K562 (cell line): Measurements from ENCODE around the gene WASHC3. TPM values are rescaled to one million over a fixed set of nuclear protein-coding genes. Genes with fewer than 3 reads are reported as not detected.

Experiments
- ATAC-seq: fragments of 200-7000 bp; cut with Tn5 transposase; 3 replicates; pipeline ENCODE4 v1.9.1; 2020; ENCODE audit warnings: moderate library complexity
- BruUV-seq: library from RNA; stranded (reverse); fragments of 400-500 nt; replicated peaks from 2 replicates; lab custom pipeline; 2021; lab: Mats Ljungman, UMichigan
- CTCF ChIA-PET: fragments of 300-600 bp; formaldehyde crosslinking; extraction: SDS; loops from one replicate; lab custom pipeline; 2021; ENCODE audit warnings: low intra/inter-chr PET ratio; lab: Yijun Ruan, JAX
- POLR2A ChIA-PET: fragments of 300-600, 350-650 bp; sonication (Branson Sonifier 250); formaldehyde crosslinking; extraction: SDS; loops from one replicate; lab custom pipeline; 2021; ENCODE audit warnings: antibody characterized with exemption, inconsistent platforms; lab: Yijun Ruan, JAX
- DNase-seq, 4 experiments: peaks; one replicate each; pipeline versions ENCODE4 v3.0.0 to v3.0.0-alpha.2; 2011 to 2018; ENCODE audit warnings: low spot score in 3 of 4, mixed read lengths in 3 of 4; ENCODE audit errors: extremely low read depth in 1 of 4
- FAIRE-seq: peaks from 2 replicates; lab custom pipeline; 2011; peaks lifted over from hg19 to GRCh38; lab: Jason Lieb, UNC
- H2AFZ ChIP-seq: 2 replicates; pipeline ENCODE4 v1.6.0; 2011; ENCODE audit warnings: low read depth, low read length, control low read depth, inconsistent platforms
- H3K27ac ChIP-seq: fragments of 200-600 bp; 3 replicates; pipeline ENCODE4 v1.8.0; 2011; ENCODE audit warnings: low read depth, mild to moderate bottlenecking, control low read depth, inconsistent platforms, low read length, moderate library complexity, mixed read lengths; ENCODE audit errors: extremely low read depth
- H3K27me3 ChIP-seq, 2 experiments: fragments of 300-600 bp in 1 of 2; 2 replicates in 1 of 2; 3 replicates in 1 of 2; pipeline versions ENCODE4 v1.6.0 to v1.8.0; 2011; ENCODE audit warnings: inconsistent platforms in 2 of 2, low read length in 2 of 2, mild to moderate bottlenecking in 1 of 2, mixed read lengths in 1 of 2, moderate library complexity in 1 of 2; ENCODE audit not compliant: control insufficient read depth in 2 of 2, insufficient read depth in 2 of 2
- H3K36me3 ChIP-seq: fragments of 300-600 bp; 3 replicates; pipeline ENCODE4 v1.8.0; 2011; ENCODE audit warnings: mild to moderate bottlenecking, low read length, inconsistent platforms; ENCODE audit not compliant: control insufficient read depth, insufficient read depth
- H3K4me1 ChIP-seq, 2 experiments: fragments of 200-600 bp in 1 of 2; replicated peaks in 1 of 2; 2 replicates in 1 of 2; 3 replicates in 1 of 2; pipeline versions ENCODE4 v1.5.1 to v1.8.0; 2011; ENCODE audit warnings: inconsistent platforms in 2 of 2, low read length in 2 of 2, mild to moderate bottlenecking in 1 of 2, mixed read lengths in 1 of 2, moderate library complexity in 1 of 2; ENCODE audit not compliant: control insufficient read depth in 2 of 2, insufficient read depth in 2 of 2
- H3K4me2 ChIP-seq: 2 replicates; pipeline ENCODE4 v1.6.1; 2011; ENCODE audit warnings: low read length, control low read depth, inconsistent platforms, mixed read lengths; ENCODE audit not compliant: insufficient read depth
- H3K4me3 ChIP-seq: fragments of 200-600 bp; sonication (generic), shearing (Covaris generic); 2 replicates; pipeline ENCODE4 v1.5.1; 2016; ENCODE audit warnings: control low read depth, inconsistent platforms
- H3K79me2 ChIP-seq: fragments of 200-600 bp; 3 replicates; pipeline ENCODE4 v1.8.0; 2011; ENCODE audit warnings: low read length, inconsistent platforms; ENCODE audit not compliant: control insufficient read depth, insufficient read depth
- H3K9ac ChIP-seq, 2 experiments: 2 replicates each; pipeline versions ENCODE4 v1.6.0 to v1.6.1; 2011; ENCODE audit warnings: low read depth in 2 of 2, low read length in 2 of 2, control low read depth in 1 of 2, inconsistent platforms in 1 of 2, mild to moderate bottlenecking in 1 of 2, mixed read lengths in 1 of 2; ENCODE audit not compliant: insufficient read depth in 1 of 2
- H3K9me1 ChIP-seq: one replicate; pipeline ENCODE4 v1.6.0; 2011; ENCODE audit warnings: inconsistent platforms, mild to moderate bottlenecking, low read length, moderate library complexity; ENCODE audit not compliant: control insufficient read depth, insufficient read depth
- H3K9me3 ChIP-seq: replicated peaks from 2 replicates; pipeline ENCODE4 v1.5.1; 2011; ENCODE audit warnings: low read depth, low read length, inconsistent platforms; ENCODE audit not compliant: control insufficient read depth, insufficient read depth
- H4K20me1 ChIP-seq: replicated peaks from 2 replicates; pipeline ENCODE4 v1.6.1; 2011; ENCODE audit warnings: low read length, inconsistent platforms, mixed read lengths; ENCODE audit not compliant: control insufficient read depth, insufficient read depth
- AFF4 ChIP-seq: sonication (generic); formaldehyde crosslinking; IDR thresholded peaks from 2 replicates; pipeline ENCODE4 v1.8.0; 2023; ENCODE audit warnings: mild to moderate bottlenecking, missing genetic modification reagents
- CAMTA2 ChIP-seq: fragments of 250-450 bp; sonication (Bioruptor Pico); conservative IDR thresholded peaks from 2 replicates; pipeline ENCODE4 v1.5.1; 2022
- CBFA2T3 ChIP-seq: fragments of 450-650 bp; IDR thresholded peaks from 2 replicates; pipeline ENCODE4 v1.6.1; 2017
- CREM ChIP-seq: IDR thresholded peaks from 2 replicates; pipeline ENCODE4 v1.6.1; 2014; ENCODE audit warnings: antibody characterized with exemption, low read depth
- CTBP1 ChIP-seq: fragments of 450-650 bp; IDR thresholded peaks from 2 replicates; pipeline ENCODE4 v1.6.1; 2016; ENCODE audit warnings: borderline replicate concordance
- DPF2 ChIP-seq: fragments of 450-650 bp; IDR thresholded peaks from 2 replicates; pipeline ENCODE4 v1.6.1; 2016
- LEF1 ChIP-seq: fragments of 450-650 bp; IDR thresholded peaks from 2 replicates; pipeline ENCODE4 v1.6.1; 2016; ENCODE audit warnings: mild to moderate bottlenecking
- MBD1 ChIP-seq: fragments of 250-450 bp; sonication (Bioruptor Pico); IDR thresholded peaks from 2 replicates; pipeline ENCODE4 v1.8.0; 2022; ENCODE audit warnings: inconsistent platforms
- NR4A1 ChIP-seq, 2 experiments: fragments of 250-450 bp in 1 of 2; fragments of 450-650 bp in 1 of 2; sonication (Bioruptor Pico) in 1 of 2; IDR thresholded peaks; 2 replicates each; pipeline versions ENCODE4 v1.4.0 to v1.6.1; 2016 to 2020; ENCODE audit warnings: mild to moderate bottlenecking in 2 of 2, missing compliant biosample characterization in 1 of 2, missing genetic modification characterization in 1 of 2, moderate library complexity in 1 of 2
- SMAD2 ChIP-seq: fragments of 150-350 bp; IDR thresholded peaks from 2 replicates; pipeline ENCODE4 v1.6.1; 2014; ENCODE audit warnings: low read depth, mild to moderate bottlenecking, low read length
- TOE1 ChIP-seq, 2 experiments: fragments of 450-650 bp in 1 of 2; sonication (generic) in 1 of 2; formaldehyde crosslinking in 1 of 2; IDR thresholded peaks; 2 replicates each; pipeline versions ENCODE4 v1.7.1 to v1.8.0; 2016 to 2022; ENCODE audit warnings: borderline replicate concordance in 2 of 2, mild to moderate bottlenecking in 2 of 2, antibody characterized with exemption in 1 of 2, inconsistent platforms in 1 of 2, low read depth in 1 of 2, missing genetic modification reagents in 1 of 2, moderate library complexity in 1 of 2
- ZNF354B ChIP-seq: fragments of 250-450 bp; sonication (Bioruptor Pico); IDR thresholded peaks from 2 replicates; pipeline ENCODE4 v1.4.0; 2020
- ZNF444 ChIP-seq: fragments of 250-450 bp; sonication (Bioruptor Pico); IDR thresholded peaks from 2 replicates; pipeline ENCODE4 v1.4.0; 2020; ENCODE audit warnings: mild to moderate bottlenecking, moderate library complexity
- ZNF707 ChIP-seq: fragments of 250-450 bp; sonication (Bioruptor Pico); conservative IDR thresholded peaks from 2 replicates; pipeline ENCODE4 v1.8.0; 2022; ENCODE audit warnings: inconsistent platforms, mild to moderate bottlenecking, moderate library complexity
- WGBS: fragments of 100-300 bp; shearing (Covaris generic); methylation state at CpG from one replicate; pipeline ENCODE4 v1.1.6; 2016; ENCODE audit warnings: low coverage, mixed read lengths; ENCODE audit not compliant: insufficient coverage; ENCODE audit errors: missing lambda C conversion rate; 5-methylcytosine and 5-hydroxymethylcytosine counted together
- in situ Hi-C: fragments of 300-500 bp; cut with MboI; formaldehyde crosslinking; loops from 4 replicates; pipeline ENCODE4 v1.15.0; 2018; ENCODE audit warnings: inconsistent platforms, mixed read lengths
- intact Hi-C: fragments of 100-400 bp; cut with micrococcal nuclease; formaldehyde crosslinking; loops from 2 replicates; pipeline ENCODE4 v1.14.2; 2022
- polyA plus RNA-seq, 8 experiments: library from polyadenylated mRNA; depleted of rRNA in 4 of 8; stranded (reverse) in 5 of 8; unstranded in 3 of 8; fragments of >200 nt; fragmentation: Nextera tagmentation in 2 of 8; fragmentation: Illumina TruSeq in 1 of 8; extraction: Ambion mirVana in 2 of 8; extraction: Trizol in 1 of 8; gene quantifications; 2 replicates each; pipeline versions ENCODE4 v1.2.1 to v1.2.3, GENCODE V29; 2011 to 2014; ENCODE audit warnings: inconsistent platforms in 1 of 8, missing spikeins in 1 of 8
- total RNA-seq, 7 experiments: library from RNA; depleted of rRNA in 6 of 7; stranded (reverse); fragments of >200 nt in 6 of 7; fragmentation: Illumina TruSeq in 2 of 7; extraction: Trizol in 2 of 7; gene quantifications; 2 replicates each; pipeline versions ENCODE4 v1.2.1 to v1.2.3, GENCODE V29; 2011 to 2021; ENCODE audit warnings: low replicate concordance in 1 of 7

Gene WASHC3
- total and polyA plus RNA-seq, 9 of the 15 experiments (the other 6 are each of a cell fraction or from before 2014, with no cell fraction given) = 14.3 to 74.9 (median 35.1) TPM

- DNase-seq = no peak
- no peak for ATAC-seq
- WGBS = 62% methylated on average over 4 of the region's 4 CpGs
- Histone ChIP-seq H3K36me3 (no peaks in the 10 kb centered on the region), H2AFZ (no peak overlapping the region), H3K9ac (no peak overlapping the region), H3K9me1 (no peaks in the 10 kb centered on the region), H3K4me2 (no peak overlapping the region), H3K27me3 (no peaks in the 10 kb centered on the region), H3K27ac (no peak overlapping the region), H3K79me2 (no peaks in the 10 kb centered on the region), H3K9me3 (no peaks in the 10 kb centered on the region), H3K4me1 (no peaks in the 10 kb centered on the region), H4K20me1 (no peaks in the 10 kb centered on the region), H3K4me3 (no peak overlapping the region)
- no peak for FAIRE-seq
- TF ChIP-seq DPF2 (no peak), LEF1 (no peak), AFF4 (CRISPR knock-in tag) (no peak), CBFA2T3 (no peak), CAMTA2 (no peak), CTBP1 (no peak), NR4A1 (CRISPR knock-in tag; IDR thresholded peaks at IDR 0.05) (no peak), NR4A1 (tag; IDR thresholded peaks at IDR 0.05) (no peak), ZNF707 (CRISPR knock-in tag) (no peak), SMAD2 (no peak), ZNF354B (CRISPR knock-in tag) (no peak), CREM (no peak), TOE1 (IDR thresholded peaks at IDR 0.05; ENCODE audit: borderline replicate concordance) (no peak), TOE1 (CRISPR knock-in tag; IDR thresholded peaks at IDR 0.05; ENCODE audit: borderline replicate concordance, low read depth) (no peak), MBD1 (CRISPR knock-in tag) (no peak), ZNF444 (CRISPR knock-in tag) (no peak)
- ChIA-PET CTCF (no interaction called here), POLR2A (no interaction called here)
- no TSS peak for BruUV-seq
- in situ Hi-C loops (no loop called here), intact Hi-C loops (no loop called here)
Observed at GRCh38 chr12:102029141-102029540, 32.6 kb downstream of the WASHC3 start.
